ENCODE measurements around the gene G6PC2.

The G6PC2 gene

GRCh38 chr2:168948621-168949212, 47.6 kb downstream of the G6PC2 start:
- peak; percentile 48 for TF ChIP-seq CTCF (IDR thresholded peaks at IDR 0.05; ENCODE audit: insufficient read depth, low read length, missing control alignments)
- CTCF ChIA-PET: interaction anchor here (1.0 to 2.4 kb wide), 5 partner anchors 9 to 183 kb away, joined by 3 to 14 read pairs (median 4); no protein-coding TSS in a partner anchor
- POLR2A ChIA-PET: no interaction called here
- DNase-seq (ENCODE audit: low read depth, low spot score): no peak
- H3K4me3 ChIP-seq (ENCODE audit: low read depth, low read length): no peak overlapping the region

- ChIA-PET POLR2A (no interaction called here), CTCF (interaction anchor here (1.0 to 2.4 kb wide), 4 partner anchors 9 to 183 kb away, joined by 3 to 14 read pairs (median 4); no protein-coding TSS in a partner anchor)
- DNase-seq (ENCODE audit: low read depth, low spot score): no peak
- no peak overlapping the region for H3K4me3 ChIP-seq (ENCODE audit: low read depth, low read length)
- no peak for TF ChIP-seq CTCF (IDR thresholded peaks at IDR 0.05; ENCODE audit: insufficient read depth, low read length, missing control alignments)
These were observed 48.2 kb downstream of the G6PC2 start for GRCh38 chr2:168949324-168949723.

- POLR2A ChIA-PET: no interaction called here
- CTCF ChIA-PET: no interaction called here
- no peak overlapping the region for H3K4me3 ChIP-seq (ENCODE audit: low read depth, low read length)
- TF ChIP-seq CTCF (IDR thresholded peaks at IDR 0.05; ENCODE audit: insufficient read depth, low read length, missing control alignments): no peak
- DNase-seq (ENCODE audit: low read depth, low spot score): no peak
These were observed 50.8 kb downstream of the G6PC2 start for GRCh38 chr2:168951871-168952270.

GRCh38 chr2:168952424-168952823, 51.3 kb downstream of the G6PC2 start:
- CTCF ChIA-PET: no interaction called here

GRCh38 chr2:168954256-168954655, 53.2 kb downstream of the G6PC2 start:
- POLR2A ChIA-PET: no interaction called here
- no peak for TF ChIP-seq CTCF (IDR thresholded peaks at IDR 0.05; ENCODE audit: insufficient read depth, low read length, missing control alignments)
- H3K4me3 ChIP-seq (ENCODE audit: low read depth, low read length): no peak overlapping the region
- DNase-seq (ENCODE audit: low read depth, low spot score): no peak
- CTCF ChIA-PET: no interaction called here

More at GRCh38 chr2:168952424-168952823, 51.3 kb downstream of the G6PC2 start:
- DNase-seq (ENCODE audit: low read depth, low spot score): no peak
- no peak for TF ChIP-seq CTCF (IDR thresholded peaks at IDR 0.05; ENCODE audit: insufficient read depth, low read length, missing control alignments)
- H3K4me3 ChIP-seq (ENCODE audit: low read depth, low read length): no peak overlapping the region
- POLR2A ChIA-PET: no interaction called here

GRCh38 chr2:168955321-168955720, 54.2 kb downstream of the G6PC2 start:
- ChIA-PET CTCF (no interaction called here), POLR2A (no interaction called here)
- no peak overlapping the region for H3K4me3 ChIP-seq (ENCODE audit: low read depth, low read length)
- DNase-seq (ENCODE audit: low read depth, low spot score): no peak
- no peak for TF ChIP-seq CTCF (IDR thresholded peaks at IDR 0.05; ENCODE audit: insufficient read depth, low read length, missing control alignments)

Measured in AG04449 (cell line).